ENCODE results near the gene CCDC146.
"Not testable (repeated sequence)": the region's sequence is repeated elsewhere in the genome, so short reads cannot be mapped to it uniquely, and the experiment has no call there.

The CCDC146 gene

DNA sequence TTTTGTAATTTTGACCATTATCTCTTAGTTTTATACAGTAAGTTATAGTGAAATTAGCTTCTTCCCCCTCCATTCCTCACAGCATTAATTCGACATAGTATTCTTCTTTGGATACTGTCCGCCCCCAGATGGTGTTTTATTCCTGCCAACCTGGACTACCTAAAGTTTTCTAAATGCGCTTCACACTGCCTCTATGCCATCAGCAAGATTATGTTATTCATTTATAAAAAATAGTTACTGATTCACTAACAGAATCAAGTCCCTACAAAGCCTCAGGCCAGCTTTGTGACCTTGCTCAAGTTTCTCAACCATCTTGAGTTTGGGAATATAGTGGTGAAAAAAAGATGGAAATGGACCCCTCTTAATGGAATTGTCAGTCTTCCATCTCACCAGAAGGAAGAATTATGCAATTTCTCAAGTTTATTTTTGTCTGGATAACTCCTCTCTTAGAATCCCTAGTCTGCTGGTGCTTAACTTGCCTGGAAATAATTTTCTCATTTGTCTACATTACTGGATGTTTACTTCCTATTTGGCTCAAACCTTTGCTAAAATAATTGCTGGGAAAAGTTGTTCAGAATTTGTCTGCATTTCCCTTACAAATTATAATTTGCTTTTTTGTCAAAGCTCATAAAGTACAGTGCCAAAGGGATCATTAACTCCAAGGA lies 93.9 kb downstream of the CCDC146 start:
- no peak overlapping the region for H3K27ac ChIP-seq
- TF ChIP-seq ZFX (IDR thresholded peaks at IDR 0.05) = no peak
- TF ChIP-seq, protein P1, sequence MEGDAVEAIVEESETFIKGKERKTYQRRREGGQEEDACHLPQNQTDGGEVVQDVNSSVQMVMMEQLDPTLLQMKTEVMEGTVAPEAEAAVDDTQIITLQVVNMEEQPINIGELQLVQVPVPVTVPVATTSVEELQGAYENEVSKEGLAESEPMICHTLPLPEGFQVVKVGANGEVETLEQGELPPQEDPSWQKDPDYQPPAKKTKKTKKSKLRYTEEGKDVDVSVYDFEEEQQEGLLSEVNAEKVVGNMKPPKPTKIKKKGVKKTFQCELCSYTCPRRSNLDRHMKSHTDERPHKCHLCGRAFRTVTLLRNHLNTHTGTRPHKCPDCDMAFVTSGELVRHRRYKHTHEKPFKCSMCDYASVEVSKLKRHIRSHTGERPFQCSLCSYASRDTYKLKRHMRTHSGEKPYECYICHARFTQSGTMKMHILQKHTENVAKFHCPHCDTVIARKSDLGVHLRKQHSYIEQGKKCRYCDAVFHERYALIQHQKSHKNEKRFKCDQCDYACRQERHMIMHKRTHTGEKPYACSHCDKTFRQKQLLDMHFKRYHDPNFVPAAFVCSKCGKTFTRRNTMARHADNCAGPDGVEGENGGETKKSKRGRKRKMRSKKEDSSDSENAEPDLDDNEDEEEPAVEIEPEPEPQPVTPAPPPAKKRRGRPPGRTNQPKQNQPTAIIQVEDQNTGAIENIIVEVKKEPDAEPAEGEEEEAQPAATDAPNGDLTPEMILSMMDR (conservative IDR thresholded peaks at IDR 0.05) = no peak

DNA sequence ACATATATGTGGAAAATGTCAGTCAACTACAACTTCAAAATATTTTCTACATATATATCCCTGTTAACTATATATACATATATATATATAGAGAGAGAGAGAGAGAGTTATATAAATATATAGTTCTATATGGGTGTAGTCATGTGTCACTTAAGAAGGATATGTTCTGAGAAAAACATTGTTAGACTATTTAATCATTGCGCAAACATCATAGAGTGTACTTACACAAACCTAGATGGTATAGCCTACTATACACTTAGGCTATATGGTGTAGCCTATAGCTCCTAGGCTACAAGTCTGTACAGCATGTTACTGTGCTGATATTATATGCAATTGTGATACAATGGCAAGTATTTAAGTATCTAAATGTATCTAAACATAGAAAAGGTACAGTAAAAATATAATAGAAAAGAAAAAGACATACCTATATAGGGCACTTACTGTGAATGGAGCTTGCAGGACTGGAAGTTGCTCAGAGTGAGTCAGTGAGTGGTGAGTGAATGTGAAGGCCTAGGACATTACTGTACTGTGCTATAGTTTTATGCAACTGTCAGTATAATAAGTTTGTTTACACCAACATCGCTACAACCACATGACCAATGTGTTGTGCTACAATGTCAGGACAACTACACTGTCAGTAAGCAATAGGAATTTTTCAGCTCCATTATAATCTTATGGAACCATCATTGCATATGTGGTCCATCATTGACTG lies 95.2 kb downstream of the CCDC146 start:
- no peak for TF ChIP-seq ZFX (IDR thresholded peaks at IDR 0.05)
- no peak overlapping the region for H3K27ac ChIP-seq

DNA sequence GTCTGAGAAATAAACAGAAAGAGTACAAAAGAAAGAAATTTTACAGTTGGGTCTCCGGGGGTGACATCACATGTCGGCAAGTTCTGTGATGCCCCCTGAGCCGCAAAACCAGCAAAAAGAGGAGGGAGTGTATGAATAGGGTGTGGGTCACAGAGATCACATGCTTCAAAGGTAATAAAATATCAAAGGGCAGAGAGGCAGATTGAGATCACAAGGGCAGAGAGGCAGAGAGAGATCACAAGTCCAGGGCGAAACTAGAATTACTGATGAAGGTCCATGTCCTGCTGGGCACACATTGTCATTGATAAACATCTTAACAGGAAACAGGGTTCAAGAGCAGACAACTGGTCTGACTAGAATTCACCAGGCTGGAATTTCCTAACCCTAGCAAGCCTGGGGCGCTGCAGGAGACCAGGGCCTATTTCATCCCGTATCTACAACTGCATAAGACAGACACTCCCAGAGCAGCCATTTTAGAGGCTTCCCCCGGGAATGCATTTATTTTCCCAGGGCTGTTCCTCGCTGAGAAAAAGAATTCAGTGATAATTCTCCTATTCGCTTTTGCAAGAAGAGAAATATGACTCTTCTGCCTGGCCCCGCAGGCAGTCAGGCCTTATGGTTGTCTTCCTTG lies 97.4 kb downstream of the CCDC146 start:
- H3K27ac ChIP-seq = not testable (repeated sequence)

DNA sequence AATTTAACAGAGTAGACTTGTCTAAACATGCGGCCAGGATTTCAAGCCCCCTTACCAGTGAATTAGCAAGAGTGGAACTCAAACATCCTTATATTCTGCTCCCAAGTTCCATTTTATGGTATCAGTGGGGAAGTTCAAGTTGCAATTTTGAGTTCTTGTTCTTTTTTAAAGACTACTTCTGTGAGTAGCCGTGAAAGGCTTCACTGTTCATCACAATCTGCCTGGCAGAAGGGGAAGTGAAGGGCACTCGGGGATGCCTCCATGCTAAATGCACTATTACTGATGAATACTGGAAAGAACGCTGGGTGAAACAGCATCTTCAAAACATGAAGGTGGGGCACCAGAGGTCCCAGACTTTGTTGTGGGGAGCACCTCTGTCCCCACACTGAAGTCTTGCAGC lies 99.7 kb downstream of the CCDC146 start:
- TF ChIP-seq, protein P1 (conservative IDR thresholded peaks at IDR 0.05) = no peak
- no peak for TF ChIP-seq ZFX (IDR thresholded peaks at IDR 0.05)
- no peak overlapping the region for H3K27ac ChIP-seq

DNA sequence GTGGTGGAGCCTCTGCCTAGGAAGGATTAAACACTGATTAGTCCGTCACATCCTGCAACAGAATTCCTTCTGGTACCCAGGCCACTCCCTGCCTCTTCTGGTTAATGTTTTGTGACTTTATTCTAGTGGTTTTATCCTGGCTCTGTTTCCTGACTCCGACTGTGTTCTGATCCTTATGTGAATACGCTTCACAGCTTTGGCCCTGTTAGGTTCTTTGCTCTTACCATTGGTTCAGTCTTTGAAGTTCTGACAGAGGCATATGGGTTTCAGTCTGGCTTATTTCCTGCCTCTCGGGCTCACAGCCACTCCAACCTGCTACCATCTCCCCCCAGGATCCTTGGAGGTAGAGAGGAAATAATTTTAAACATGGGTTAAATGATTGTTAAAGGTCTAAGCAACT lies 100.4 kb downstream of the CCDC146 start:
- no peak overlapping the region for H3K27ac ChIP-seq
- TF ChIP-seq, protein P1 (conservative IDR thresholded peaks at IDR 0.05) = no peak
- no peak for TF ChIP-seq ZFX (IDR thresholded peaks at IDR 0.05)

DNA sequence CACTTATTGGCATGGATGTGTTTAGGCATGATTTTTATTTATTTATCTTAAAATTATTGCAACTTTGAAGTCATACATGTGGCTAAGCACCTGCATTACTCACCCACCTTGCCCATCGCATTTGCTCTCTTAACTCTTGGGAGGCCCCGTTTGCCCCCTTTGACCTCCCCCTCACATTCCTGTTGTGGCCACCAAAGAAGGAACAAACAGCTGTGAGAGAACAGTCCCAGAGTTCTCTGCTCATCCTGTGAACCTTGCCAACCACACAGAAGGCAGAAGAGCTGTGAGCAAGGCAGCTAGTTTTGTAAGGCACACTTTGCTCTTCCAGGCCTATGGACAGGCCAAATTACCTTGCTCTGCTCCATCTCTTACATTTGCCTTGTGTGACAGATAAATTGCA lies 100.8 kb downstream of the CCDC146 start:
- H3K27ac ChIP-seq = no peak overlapping the region

DNA sequence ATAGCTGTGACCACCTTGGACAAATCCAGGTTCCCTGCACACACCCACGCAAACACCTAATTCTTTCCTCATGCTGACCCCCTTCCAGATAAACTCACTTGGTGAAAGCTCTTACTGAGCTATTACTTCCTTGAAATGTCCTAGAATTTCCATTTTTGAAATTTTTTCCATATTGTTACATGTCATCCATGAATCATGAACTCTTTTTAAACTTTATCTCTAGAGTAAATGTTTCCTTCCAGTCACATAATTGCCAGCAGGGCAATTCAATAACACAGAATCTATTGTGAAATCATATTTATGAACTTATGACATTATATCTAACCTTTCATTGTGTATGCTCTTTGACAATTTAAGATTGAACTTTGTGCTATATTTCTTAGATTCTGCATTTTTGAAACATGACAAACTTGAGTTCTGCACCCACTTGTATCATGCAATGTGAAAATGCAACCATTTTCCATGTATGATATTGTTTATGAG lies 104.0 kb downstream of the CCDC146 start:
- TF ChIP-seq, protein P1 (conservative IDR thresholded peaks at IDR 0.05) = no peak
- no peak for TF ChIP-seq ZFX (IDR thresholded peaks at IDR 0.05)
- H3K27ac ChIP-seq = no peak overlapping the region

More for the DNA sequence above, 100.8 kb downstream of the CCDC146 start:
- no peak for TF ChIP-seq ZFX (IDR thresholded peaks at IDR 0.05)
- TF ChIP-seq, protein P1 (conservative IDR thresholded peaks at IDR 0.05) = no peak

DNA sequence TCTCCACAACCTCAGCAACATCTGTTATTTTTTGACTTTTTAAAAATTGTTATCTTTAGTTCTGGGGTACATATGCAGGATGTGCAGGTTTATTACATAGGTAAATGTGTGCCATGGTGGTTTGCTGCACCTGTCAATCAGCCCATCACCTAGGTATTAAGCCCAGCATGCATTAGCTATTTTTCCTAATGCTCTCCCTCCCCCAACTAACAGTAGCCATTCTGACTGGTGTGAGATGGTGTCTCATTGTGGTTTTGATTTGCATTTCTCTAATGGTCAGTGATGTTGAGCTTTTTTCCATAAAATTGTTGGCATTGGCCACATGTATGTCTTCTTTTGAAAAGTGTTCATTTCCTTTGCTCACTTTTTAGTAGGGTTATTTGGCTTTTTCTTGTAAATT lies 106.4 kb downstream of the CCDC146 start:
- H3K27ac ChIP-seq = not testable (repeated sequence)

DNA sequence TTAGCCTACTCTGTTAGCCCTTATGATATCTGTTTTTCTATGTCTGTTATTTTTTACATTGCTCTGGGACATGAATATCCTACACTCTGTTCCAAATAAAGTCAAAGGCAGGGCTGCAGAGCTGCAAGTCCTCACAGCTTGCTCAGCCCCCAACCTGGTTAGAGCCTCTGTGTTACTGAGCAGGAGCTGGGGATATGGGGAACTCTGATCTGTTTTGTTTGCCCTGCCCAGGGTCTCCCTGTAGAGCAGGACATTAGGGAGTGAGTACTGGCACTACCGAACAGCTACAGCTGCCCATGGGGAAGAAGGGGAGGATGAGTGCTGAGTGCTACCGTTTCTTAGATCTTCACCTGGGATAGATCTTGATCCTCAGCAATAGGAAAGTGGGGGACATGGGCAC lies 110.1 kb downstream of the CCDC146 start:
- TF ChIP-seq ZFX (IDR thresholded peaks at IDR 0.05) = no peak
- TF ChIP-seq, protein P1 (conservative IDR thresholded peaks at IDR 0.05) = no peak

More for the DNA sequence above, 110.1 kb downstream of the CCDC146 start:
- no peak overlapping the region for H3K27ac ChIP-seq

Measured in C4-2B (cell line).